A549 (cell line): ENCODE data around the gene BNIP3. TPM values are rescaled to one million over a fixed set of nuclear protein-coding genes. Genes with fewer than 3 reads are reported as not detected.

Experiments used
- ATAC-seq, 2 experiments: fragments of 200-7000 bp in 1 of 2; fragments of >200 bp in 1 of 2; cut with Nextera tagmentation in 1 of 2; cut with Tn5 transposase in 1 of 2; 3 replicates each; pipeline versions ENCODE4 v1.8.0 to v1.9.1; 2018 to 2020; ENCODE audit warnings: mild to moderate bottlenecking in 1 of 2, moderate library complexity in 1 of 2
- CTCF ChIA-PET: fragments of 300-600 bp; sonication (Branson Sonifier 250); formaldehyde crosslinking; extraction: SDS; loops from one replicate; lab custom pipeline; 2021; ENCODE audit warnings: antibody characterized with exemption, inconsistent platforms; lab: Yijun Ruan, JAX
- POLR2A ChIA-PET: fragments of 350-600 bp; formaldehyde crosslinking; extraction: SDS; loops from one replicate; lab custom pipeline; 2021; ENCODE audit warnings: antibody characterized with exemption, inconsistent platforms; lab: Yijun Ruan, JAX
- DNase-seq, 2 experiments: peaks; one replicate each; pipeline versions ENCODE4 v3.0.0 to v3.0.0-alpha.2; 2011 to 2016; ENCODE audit warnings: low read depth in 1 of 2, low spot score in 1 of 2
- FAIRE-seq: peaks from 2 replicates; lab custom pipeline; 2011; peaks lifted over from hg19 to GRCh38; lab: Jason Lieb, UNC
- H3K27ac ChIP-seq, 2 experiments: fragments of >200 bp; sonication (Bioruptor Twin); formaldehyde crosslinking; 3 replicates each; pipeline ENCODE4 v1.5.1; 2016 to 2017
- H3K4me1 ChIP-seq: fragments of >200 bp; sonication (Bioruptor Twin); formaldehyde crosslinking; 3 replicates; pipeline ENCODE4 v1.6.1; 2016
- H3K4me2 ChIP-seq: fragments of >200 bp; sonication (Bioruptor Twin); formaldehyde crosslinking; 3 replicates; pipeline ENCODE4 v1.6.1; 2016
- H3K4me3 ChIP-seq: fragments of >200 bp; sonication (Bioruptor Twin); formaldehyde crosslinking; 3 replicates; pipeline ENCODE4 v1.5.1; 2016
- H3K9me3 ChIP-seq: fragments of >200 bp; sonication (Bioruptor Twin); formaldehyde crosslinking; 3 replicates; pipeline ENCODE4 v1.6.1; 2016
- BCL3 ChIP-seq: fragments of >200 bp; sonication (Bioruptor Twin); formaldehyde crosslinking; IDR thresholded peaks from 3 replicates; pipeline ENCODE4 v1.6.1; 2016
- EHF ChIP-seq: fragments of 250-450 bp; sonication (Bioruptor Pico); IDR thresholded peaks from 2 replicates; pipeline ENCODE4 v1.5.0; 2020; ENCODE audit warnings: mild to moderate bottlenecking
- ELK1 ChIP-seq: fragments of 150-350 bp; IDR thresholded peaks from 2 replicates; pipeline ENCODE4 v1.6.1; 2014; ENCODE audit warnings: low read depth, mild to moderate bottlenecking, low read length
- EP300 ChIP-seq, 2 experiments: fragments of >200 bp; sonication (Bioruptor Twin); formaldehyde crosslinking; IDR thresholded peaks; 2 replicates in 1 of 2; 3 replicates in 1 of 2; pipeline ENCODE4 v1.6.1; 2016 to 2017
- FOSB ChIP-seq: fragments of 250-450 bp; sonication (Bioruptor Pico); IDR thresholded peaks from 2 replicates; pipeline ENCODE4 v1.5.0; 2020; ENCODE audit warnings: mild to moderate bottlenecking, moderate library complexity
- FOSL2 ChIP-seq, 2 experiments: fragments of 450-650 bp in 1 of 2; fragments of >200 bp in 1 of 2; sonication (Bioruptor Twin) in 1 of 2; formaldehyde crosslinking; IDR thresholded peaks; 2 replicates each; pipeline versions ENCODE4 v1.5.0 to v1.6.1; 2016 to 2020; ENCODE audit warnings: mild to moderate bottlenecking in 1 of 2, moderate library complexity in 1 of 2
- GATA3 ChIP-seq: IDR thresholded peaks from 2 replicates; pipeline ENCODE4 v1.6.1; 2012; ENCODE audit warnings: borderline replicate concordance
- HOXB13 ChIP-seq: fragments of 250-450 bp; sonication (Bioruptor Pico); IDR thresholded peaks from 2 replicates; pipeline ENCODE4 v1.5.0; 2020; ENCODE audit warnings: low read depth, mild to moderate bottlenecking, moderate library complexity
- JUNB ChIP-seq: fragments of >200 bp; sonication (Bioruptor Twin); formaldehyde crosslinking; IDR thresholded peaks from 2 replicates; pipeline ENCODE4 v1.6.1; 2016
- KDM1A ChIP-seq: fragments of 200-600 bp; sonication (generic); IDR thresholded peaks from 2 replicates; pipeline ENCODE4 v1.6.1; 2016; ENCODE audit warnings: low read depth, mild to moderate bottlenecking
- KDM5A ChIP-seq: fragments of 200-600 bp; sonication (generic); IDR thresholded peaks from 2 replicates; pipeline ENCODE4 v1.6.1; 2016; ENCODE audit warnings: antibody characterized with exemption, mild to moderate bottlenecking
- MAX ChIP-seq: IDR thresholded peaks from 2 replicates; pipeline ENCODE4 v1.6.1; 2012
- NFE2L2 ChIP-seq: fragments of 150-350 bp; conservative IDR thresholded peaks from 2 replicates; pipeline ENCODE4 v1.6.1; 2014; ENCODE audit warnings: low read length
- POLR2A ChIP-seq: IDR thresholded peaks from 2 replicates; pipeline ENCODE4 v1.6.1; 2012; ENCODE audit warnings: mild to moderate bottlenecking, low read length
- RFX5 ChIP-seq: fragments of 450-650 bp; IDR thresholded peaks from 2 replicates; pipeline ENCODE4 v1.7.1; 2014; ENCODE audit warnings: antibody characterized with exemption, mild to moderate bottlenecking, moderate library complexity
- SMC3 ChIP-seq: fragments of >200 bp; sonication (Bioruptor Twin); formaldehyde crosslinking; IDR thresholded peaks from 3 replicates; pipeline ENCODE4 v1.6.1; 2018; ENCODE audit warnings: inconsistent platforms
- SREBF2 ChIP-seq: fragments of 450-650 bp; IDR thresholded peaks from 2 replicates; pipeline ENCODE4 v1.6.1; 2014; ENCODE audit warnings: mild to moderate bottlenecking, moderate library complexity
- TFCP2L1 ChIP-seq: fragments of 250-450 bp; sonication (Bioruptor Pico); IDR thresholded peaks from 2 replicates; pipeline ENCODE4 v1.5.0; 2021; ENCODE audit warnings: mild to moderate bottlenecking
- TP53 ChIP-seq: fragments of 250-450 bp; sonication (Bioruptor Pico); IDR thresholded peaks from 2 replicates; pipeline ENCODE4 v1.5.0; 2021; ENCODE audit warnings: mild to moderate bottlenecking, moderate library complexity
- ZC3H11A ChIP-seq: fragments of 450-650 bp; IDR thresholded peaks from 2 replicates; pipeline ENCODE4 v1.6.1; 2014; ENCODE audit warnings: antibody characterized with exemption, mild to moderate bottlenecking
- ZNF302 ChIP-seq: fragments of 250-450 bp; sonication (Bioruptor Pico); IDR thresholded peaks from 2 replicates; pipeline ENCODE4 v1.9.0; 2021; ENCODE audit warnings: inconsistent platforms, mild to moderate bottlenecking, moderate library complexity
- ZSCAN20 ChIP-seq: fragments of 250-450 bp; sonication (Bioruptor Pico); IDR thresholded peaks from 2 replicates; pipeline ENCODE4 v1.8.0; 2022; ENCODE audit warnings: mild to moderate bottlenecking, moderate library complexity
- WGBS: methylation state at CpG from one replicate; pipeline ENCODE4 v1.1.6; 2017; ENCODE audit errors: missing lambda C conversion rate; 5-methylcytosine and 5-hydroxymethylcytosine counted together
- polyA plus RNA-seq, 4 experiments: library from polyadenylated mRNA; depleted of rRNA in 3 of 4; stranded (reverse); fragments of >200 nt; fragmentation: RNase III in 1 of 4; extraction: RNeasy Plus Mini Kit Qiagen cat#74134 plus additional on column Dnase treatment in 1 of 4; gene quantifications; 2 replicates in 3 of 4; 3 replicates in 1 of 4; pipeline ENCODE4 v1.2.3, GENCODE V29; 2011 to 2017

Gene BNIP3
- polyA plus RNA-seq, 2 of the 4 experiments (the other 2 are of a cell fraction): 46.9 to 51.2 TPM

GRCh38 chr10:131970946-131971345 is 10.8 kb downstream of the BNIP3 start (continued):
- TF ChIP-seq FOSB (CRISPR knock-in tag) (no peak), EP300 (IDR thresholded peaks at IDR 0.05) (no peak), KDM1A (no peak), TP53 (CRISPR knock-in tag) (no peak)

GRCh38 chr10:131968949-131969348 is 12.8 kb downstream of the BNIP3 start:
- WGBS: 92% methylated on average over 13 of the region's 13 CpGs
- no peak overlapping the region for H3K27ac ChIP-seq

GRCh38 chr10:131964298-131964697 is 17.4 kb downstream of the BNIP3 start:
- H3K4me3 ChIP-seq: no peak overlapping the region
- no peak overlapping the region for H3K27ac ChIP-seq
- FAIRE-seq (no peak), DNase-seq (no peak), ATAC-seq (no peak)
- WGBS: 96% methylated on average over 9 of the region's 9 CpGs
- H3K4me1 ChIP-seq: no peaks in the 10 kb centered on the region
- no peaks in the 10 kb centered on the region for H3K9me3 ChIP-seq
- TF ChIP-seq TFCP2L1 (CRISPR knock-in tag): no peak
- no peak for TF ChIP-seq FOSB (CRISPR knock-in tag)
- ChIA-PET POLR2A (no interaction called here), CTCF (interaction anchor here (0.7 to 2.6 kb wide), 3 partner anchors 35 to 90 kb away, joined by 3 to 6 read pairs (median 4); no protein-coding TSS in a partner anchor)
- H3K4me2 ChIP-seq: no peak overlapping the region

More at GRCh38 chr10:131968949-131969348, 12.8 kb downstream of the BNIP3 start:
- no peaks in the 10 kb centered on the region for H3K9me3 ChIP-seq
- H3K4me3 ChIP-seq: no peak overlapping the region
- DNase-seq (no peak), FAIRE-seq (no peak), ATAC-seq (no peak)
- no peaks in the 10 kb centered on the region for H3K4me1 ChIP-seq
- CTCF ChIA-PET: interaction anchor here (3.2 kb wide), 1 partner anchor 54 kb away, joined by 12 read pairs; no protein-coding TSS in a partner anchor
- H3K4me2 ChIP-seq: no peak overlapping the region
- TF ChIP-seq ELK1: no peak
- TF ChIP-seq BCL3: no peak
- no peak for TF ChIP-seq SMC3
- TF ChIP-seq JUNB: no peak
- TF ChIP-seq NFE2L2: no peak
- TF ChIP-seq FOSL2 (IDR thresholded peaks at IDR 0.05): no peak
- no peak for TF ChIP-seq FOSL2 (CRISPR knock-in tag; IDR thresholded peaks at IDR 0.05)
- POLR2A ChIA-PET: no interaction called here

GRCh38 chr10:131963811-131964210 is 17.9 kb downstream of the BNIP3 start:
- no peak for DNase-seq
- WGBS: 97% methylated on average over 9 of the region's 9 CpGs

GRCh38 chr10:131963350-131963749 is 18.4 kb downstream of the BNIP3 start:
- ChIA-PET CTCF (no interaction called here), POLR2A (no interaction called here)
- no peaks in the 10 kb centered on the region for H3K4me1 ChIP-seq
- 94% methylated on average over 20 of the region's 20 CpGs for WGBS
- H3K27ac ChIP-seq: no peak overlapping the region
- TF ChIP-seq ZNF302 (CRISPR knock-in tag) (no peak), MAX (no peak), JUNB (no peak), HOXB13 (no peak), EHF (no peak), SREBF2 (no peak), ZSCAN20 (CRISPR knock-in tag) (no peak)
- DNase-seq (no peak), ATAC-seq (no peak), FAIRE-seq (no peak)
- no peaks in the 10 kb centered on the region for H3K9me3 ChIP-seq
- no peak overlapping the region for H3K4me2 ChIP-seq
- H3K4me3 ChIP-seq: no peak overlapping the region

More at GRCh38 chr10:131963811-131964210, 17.9 kb downstream of the BNIP3 start:
- Histone ChIP-seq H3K4me2 (no peak overlapping the region), H3K4me3 (no peak overlapping the region), H3K4me1 (no peaks in the 10 kb centered on the region), H3K27ac (no peak overlapping the region), H3K9me3 (no peaks in the 10 kb centered on the region)
- ATAC-seq: no peak
- ChIA-PET CTCF (no interaction called here), POLR2A (no interaction called here)
- TF ChIP-seq GATA3 (no peak), ZNF302 (CRISPR knock-in tag) (no peak), EP300 (IDR thresholded peaks at IDR 0.05) (no peak), KDM5A (no peak), JUNB (no peak), KDM1A (no peak), RFX5 (no peak), ZC3H11A (no peak), POLR2A (no peak)
- TF ChIP-seq, all 56 proteins: peak for 0
- FAIRE-seq: no peak
